Measurements from ENCODE around the gene ZNF311. TPM values are rescaled to one million over a fixed set of nuclear protein-coding genes. Genes with fewer than 3 reads are reported as not detected.

The ZNF311 gene
- total and polyA plus RNA-seq, 9 of the 15 experiments (the other 6 are each of a cell fraction or from before 2014, with no cell fraction given) = 5.1 to 10.0 (median 7.5) TPM

- TF ChIP-seq ZBTB5 (IDR thresholded peaks at IDR 0.05) = no peak
- peak; percentile 42 for TF ChIP-seq HMGN3 (IDR thresholded peaks at IDR 0.05; ENCODE audit: borderline replicate concordance, extremely low read depth, insufficient read length, low read depth, low read length)
- TF ChIP-seq, protein P1, sequence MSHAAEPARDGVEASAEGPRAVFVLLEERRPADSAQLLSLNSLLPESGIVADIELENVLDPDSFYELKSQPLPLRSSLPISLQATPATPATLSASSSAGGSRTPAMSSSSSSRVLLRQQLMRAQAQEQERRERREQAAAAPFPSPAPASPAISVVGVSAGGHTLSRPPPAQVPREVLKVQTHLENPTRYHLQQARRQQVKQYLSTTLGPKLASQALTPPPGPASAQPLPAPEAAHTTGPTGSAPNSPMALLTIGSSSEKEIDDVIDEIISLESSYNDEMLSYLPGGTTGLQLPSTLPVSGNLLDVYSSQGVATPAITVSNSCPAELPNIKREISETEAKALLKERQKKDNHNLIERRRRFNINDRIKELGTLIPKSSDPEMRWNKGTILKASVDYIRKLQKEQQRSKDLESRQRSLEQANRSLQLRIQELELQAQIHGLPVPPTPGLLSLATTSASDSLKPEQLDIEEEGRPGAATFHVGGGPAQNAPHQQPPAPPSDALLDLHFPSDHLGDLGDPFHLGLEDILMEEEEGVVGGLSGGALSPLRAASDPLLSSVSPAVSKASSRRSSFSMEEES (CRISPR knock-in tag; IDR thresholded peaks at IDR 0.05) = peak; percentile 49
- no peak for TF ChIP-seq MED1 (CRISPR knock-in tag; IDR thresholded peaks at IDR 0.05; ENCODE audit: borderline replicate concordance)
- TF ChIP-seq TARDBP (IDR thresholded peaks at IDR 0.05) = peak; percentile 58; the same call in 1 of the 2 replicates
- peak; percentile 92 to 93 for TF ChIP-seq FOXK2 (conservative IDR thresholded peaks at IDR 0.05 in 1 of 2, IDR thresholded peaks at IDR 0.05 in 1 of 2; ENCODE audit: low read depth in 2 of 2)
- TF ChIP-seq ZHX1 (conservative IDR thresholded peaks at IDR 0.05; ENCODE audit: low read length) = no peak
- no peak for TF ChIP-seq SLC30A9 (CRISPR knock-in tag; IDR thresholded peaks at IDR 0.05)
- TF ChIP-seq ZNF511 (CRISPR knock-in tag; IDR thresholded peaks at IDR 0.05) = peak; percentile 74; the same call in 1 of the 2 replicates
- peak; percentile 14 for TF ChIP-seq RBBP5 (IDR thresholded peaks at IDR 0.05; ENCODE audit: borderline replicate concordance, insufficient read depth, low read length, poor library complexity, severe bottlenecking)
- peak; percentile 93 for TF ChIP-seq TCF7 (IDR thresholded peaks at IDR 0.05; ENCODE audit: borderline replicate concordance)
- TF ChIP-seq KLF1 (tag; IDR thresholded peaks at IDR 0.05) = no peak
- no peak for TF ChIP-seq TAF7 (tag; IDR thresholded peaks at IDR 0.05)
- peak; percentile 83 for TF ChIP-seq SMARCE1 (IDR thresholded peaks at IDR 0.05)
- peak; percentile 62 for TF ChIP-seq TAF9B (IDR thresholded peaks at IDR 0.05; ENCODE audit: partially characterized antibody)
- TF ChIP-seq MAFF (IDR thresholded peaks at IDR 0.05; ENCODE audit: low read length) = no peak
- TF ChIP-seq ZNF57 (CRISPR knock-in tag; IDR thresholded peaks at IDR 0.05) = no peak
- peak; percentile 61 for TF ChIP-seq POLR2AphosphoS5 (IDR thresholded peaks at IDR 0.05; ENCODE audit: control insufficient read depth, insufficient read depth, low read depth, low read length)
- TF ChIP-seq CEBPB (tag; IDR thresholded peaks at IDR 0.05) = peak; percentile 89
- no peak for TF ChIP-seq CBX1 (IDR thresholded peaks at IDR 0.05; ENCODE audit: low read depth)
- no peak for TF ChIP-seq ZNF444 (CRISPR knock-in tag; IDR thresholded peaks at IDR 0.05)
- no peak for TF ChIP-seq XRCC4 (IDR thresholded peaks at IDR 0.05; ENCODE audit: extremely low read depth, insufficient read depth, insufficient read length)
These were observed 24.2 kb downstream of the ZNF311 start (continued) for GRCh38 chr6:28980852-28981430.
